AG04450 (cell line): Measurements from ENCODE around the gene CLTCL1. TPM values are rescaled to one million over a fixed set of nuclear protein-coding genes. Genes with fewer than 3 reads are reported as not detected.

Experiments
- CTCF ChIA-PET: fragments of 300-600, 350-600 bp; formaldehyde crosslinking; extraction: SDS; loops from one replicate; lab custom pipeline; 2022; ENCODE audit warnings: antibody characterized with exemption, inconsistent platforms; lab: Charles Lee
- POLR2A ChIA-PET: fragments of 350-600 bp; formaldehyde crosslinking; extraction: SDS; loops from one replicate; lab custom pipeline; 2021; ENCODE audit warnings: antibody characterized with exemption, inconsistent platforms; lab: Yijun Ruan, JAX
- DNase-seq: peaks from one replicate; pipeline ENCODE4 v3.0.0-alpha.2; 2011; ENCODE audit warnings: low read depth, low spot score
- H3K27ac ChIP-seq: one replicate; pipeline ENCODE4 v1.5.1; 2012; ENCODE audit warnings: low read depth, low read length, control low read depth
- H3K27me3 ChIP-seq: one replicate; pipeline ENCODE4 v1.6.0; 2012; ENCODE audit warnings: low read length; ENCODE audit not compliant: control insufficient read depth, insufficient read depth
- H3K4me3 ChIP-seq: 2 replicates; pipeline ENCODE4 v1.5.1; 2011; ENCODE audit warnings: mild to moderate bottlenecking, low read depth, low read length, control low read depth
- H3K9me3 ChIP-seq: 2 replicates; pipeline ENCODE4 v1.5.1; 2012; ENCODE audit warnings: low read length; ENCODE audit not compliant: control insufficient read depth, insufficient read depth
- CTCF ChIP-seq: IDR thresholded peaks from 2 replicates; pipeline ENCODE4 v1.5.1; 2011; ENCODE audit warnings: low read depth, low read length, control low read depth, inconsistent platforms
- polyA minus RNA-seq: library from RNA; depleted of rRNA, polyadenylated mRNA; stranded (reverse); fragments of >200 nt; gene quantifications from 2 replicates; pipeline ENCODE4 v1.2.3, GENCODE V29; 2011; rRNA and poly(A)+ RNA removed
- polyA plus RNA-seq: library from polyadenylated mRNA; depleted of rRNA; stranded (reverse); fragments of >200 nt; gene quantifications from 2 replicates; pipeline ENCODE4 v1.2.3, GENCODE V29; 2011; rRNA removed

Gene CLTCL1
- polyA plus RNA-seq (6.6 and 8.0 TPM in 2 replicates), polyA minus RNA-seq (16.7 and 20.5 TPM in 2 replicates)

GRCh38 chr22:19291580-19292457 lies at the start of gene CLTCL1:
CLTCL1 (minus strand) TSS chr22:19291719; CDS start chr22:19291641, 78 bp downstream.
- Histone ChIP-seq H3K27ac (no peak within 1 kb of the TSS), H3K4me3 (peak within 1 kb of the TSS; percentile 81), H3K27me3 (peaks cover 4% of the 10 kb centered on the region), H3K9me3 (no peaks in the 10 kb centered on the region)
- ChIA-PET POLR2A (interaction anchor here (0.6 to 1.5 kb wide), 2 partner anchors 96 to 113 kb away, joined by 3 to 6 read pairs; partner anchors contain the start of gene SLC25A1), CTCF (interaction anchor here (0.6 to 1.2 kb wide), 4 partner anchors 9 to 158 kb away, joined by 3 to 4 read pairs (median 3); no protein-coding TSS in a partner anchor)
- peak; percentile 33 for DNase-seq
- TF ChIP-seq CTCF = no peak

DNA sequence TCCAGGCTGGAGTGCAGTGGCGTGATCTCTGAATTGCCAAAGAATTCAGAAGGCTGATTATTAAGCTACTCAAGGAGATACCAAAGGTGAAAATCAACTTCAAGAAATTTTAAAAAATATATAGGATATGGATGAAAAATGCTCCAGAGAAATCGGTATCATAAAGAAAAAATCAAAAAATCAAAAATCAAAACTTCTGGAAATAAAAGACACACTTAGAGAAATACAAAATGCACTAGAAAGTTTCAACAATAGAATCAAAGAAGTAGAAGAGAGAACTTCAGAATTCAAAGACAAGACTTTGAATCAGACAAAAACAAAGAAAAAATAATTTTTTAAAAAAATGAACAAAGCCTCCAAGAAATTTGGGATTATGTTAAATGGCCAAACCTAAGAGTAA lies 45.6 kb upstream of the CLTCL1 start:
- CTCF ChIA-PET = no interaction called here
- no peak overlapping the region for H3K4me3 ChIP-seq
- H3K27me3 ChIP-seq = no peaks in the 10 kb centered on the region
- TF ChIP-seq CTCF = no peak
- no peak for DNase-seq
- H3K9me3 ChIP-seq = peaks cover 10% of the 10 kb centered on the region
- no peak overlapping the region for H3K27ac ChIP-seq
- POLR2A ChIA-PET = no interaction called here

DNA sequence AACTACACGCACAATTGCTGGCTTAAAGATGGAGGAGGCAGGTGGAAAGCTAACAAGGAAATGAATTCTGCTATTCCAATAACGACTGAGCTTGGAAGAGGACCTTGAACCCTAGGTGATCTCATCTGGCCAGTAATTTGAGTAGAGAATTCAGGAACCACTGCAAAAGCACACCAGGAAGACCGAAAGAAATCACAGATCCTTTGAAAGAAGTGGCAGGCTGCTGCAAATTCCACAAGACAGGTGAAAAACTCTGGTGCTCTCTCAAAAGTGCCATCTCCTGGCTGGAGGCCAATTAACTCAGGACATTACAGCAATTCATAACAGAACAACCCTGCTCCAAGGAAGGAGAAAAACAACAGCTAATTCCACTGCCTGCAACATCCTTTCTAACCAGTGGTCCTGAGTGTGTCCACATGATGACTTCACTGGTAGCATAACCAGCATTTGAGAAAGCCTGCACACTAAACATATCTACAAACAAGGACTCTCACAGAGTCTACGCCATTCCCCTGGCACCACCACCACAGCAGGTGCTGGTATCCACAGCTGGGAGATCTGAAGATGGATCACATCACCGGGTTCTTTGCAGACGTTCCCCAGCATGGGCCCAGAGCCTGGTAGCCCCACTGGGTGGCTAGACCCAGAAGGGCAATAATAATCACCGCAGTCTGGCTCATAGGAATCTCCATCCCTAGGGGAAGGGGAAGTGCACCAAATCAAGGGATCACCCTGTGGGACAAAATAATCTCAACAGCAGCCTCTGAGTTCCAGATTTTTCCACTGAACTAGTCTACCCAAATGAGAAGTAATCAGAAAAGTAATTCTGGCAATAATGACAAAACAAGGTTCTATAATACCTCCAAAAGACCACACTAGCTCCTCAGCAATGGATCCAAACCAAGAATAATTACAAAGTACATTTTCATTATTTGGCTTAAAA lies 44.9 kb upstream of the CLTCL1 start:
- H3K9me3 ChIP-seq = peaks cover 10% of the 10 kb centered on the region
- POLR2A ChIA-PET = no interaction called here
- H3K4me3 ChIP-seq = no peak overlapping the region
- no peak for TF ChIP-seq CTCF
- no peak overlapping the region for H3K27ac ChIP-seq
- CTCF ChIA-PET = no interaction called here
- H3K27me3 ChIP-seq = no peaks in the 10 kb centered on the region
- no peak for DNase-seq

GRCh38 chr22:19331975-19332374 lies 40.5 kb upstream of the CLTCL1 start:
- POLR2A ChIA-PET = no interaction called here
- no peak for DNase-seq
- H3K27me3 ChIP-seq = no peaks in the 10 kb centered on the region
- H3K9me3 ChIP-seq = peaks cover 6% of the 10 kb centered on the region
- no peak overlapping the region for H3K27ac ChIP-seq
- H3K4me3 ChIP-seq = no peak overlapping the region
- TF ChIP-seq CTCF = no peak
- CTCF ChIA-PET = no interaction called here
